Colonic mucosa (tissue), 4 donors: Measurements from ENCODE around the gene LAMA1. TPM values are rescaled to one million over a fixed set of nuclear protein-coding genes. Genes with fewer than 3 reads are reported as not detected.

Source experiments
- DNase-seq: peaks from one replicate; pipeline ENCODE4 v3.0.0-alpha.2; 2020
- H3K27ac ChIP-seq: fragments of 200-600 bp; one replicate; pipeline ENCODE4 v1.8.0; 2021
- H3K27me3 ChIP-seq: fragments of 200-600 bp; one replicate; pipeline ENCODE4 v1.8.0; 2021
- H3K36me3 ChIP-seq: fragments of 200-600 bp; one replicate; pipeline ENCODE4 v1.8.0; 2021
- H3K4me1 ChIP-seq: fragments of 200-600 bp; one replicate; pipeline ENCODE4 v1.8.0; 2021; ENCODE audit warnings: mild to moderate bottlenecking
- H3K4me3 ChIP-seq: fragments of 200-600 bp; one replicate; pipeline ENCODE4 v1.8.0; 2021
- H3K9ac ChIP-seq, 2 donors: one replicate each; pipeline ENCODE4 v1.7.0; 2013; ENCODE audit warnings: control low read depth in 2 of 2, low read depth in 2 of 2, low read length in 2 of 2
- H3K9me3 ChIP-seq: fragments of 200-600 bp; one replicate; pipeline ENCODE4 v1.8.0; 2021
- intact Hi-C: fragments of 100-400 bp; cut with DNase I; formaldehyde crosslinking; loops from one replicate; pipeline ENCODE4 v1.14.1; 2022
- total RNA-seq, 2 donors: library from RNA; stranded (reverse); fragmentation: NEBNext Ultra II Directional in 1 of 2; extraction: Animal tissue kit (Norgen Biotek cat#: 25700) in 1 of 2; gene quantifications; one replicate each; pipeline ENCODE4 v1.2.1, GENCODE V29; 2021
- TF ChIP-seq, protein P1 (sequence below): fragments of 200-600 bp; IDR thresholded peaks from one replicate; pipeline ENCODE4 v1.8.0; 2022; ENCODE audit warnings: antibody characterized with exemption, mild to moderate bottlenecking
- donor health status: healthy.
- donor health status: DM: no; HTN: no; CAD: no.
- donor health status: DM: no; HTN: no; CAD: no.

LAMA1 gene
- total RNA-seq, 2 donors from 2014 or later, result 7.7 to 24.2 TPM

DNA sequence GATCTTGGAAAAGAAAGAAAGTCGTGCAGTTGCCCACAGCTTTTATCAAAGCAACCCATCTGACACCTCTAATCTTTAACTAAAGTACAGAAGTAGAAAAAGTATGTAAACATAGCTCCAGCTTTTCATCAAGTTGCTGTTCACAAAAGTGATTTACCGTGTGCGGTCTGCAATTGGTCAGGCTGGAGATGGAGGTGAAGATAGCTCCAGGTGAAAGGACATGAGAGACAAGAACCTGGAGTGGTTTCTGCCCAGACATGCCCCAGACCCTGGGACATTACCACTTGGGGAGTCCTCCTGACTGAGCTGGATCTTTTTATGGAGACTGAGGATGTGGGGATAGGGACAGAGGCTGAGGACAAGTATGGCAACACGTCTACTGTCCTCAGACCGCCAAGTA, 82.7 kb downstream of the LAMA1 start:
- no peaks in the 10 kb centered on the region for H3K27me3 ChIP-seq
- intact Hi-C loops, result loop anchor here (10.0 kb wide), 1 partner anchor 140 kb away; no protein-coding TSS in a partner anchor
- TF ChIP-seq, protein P1, sequence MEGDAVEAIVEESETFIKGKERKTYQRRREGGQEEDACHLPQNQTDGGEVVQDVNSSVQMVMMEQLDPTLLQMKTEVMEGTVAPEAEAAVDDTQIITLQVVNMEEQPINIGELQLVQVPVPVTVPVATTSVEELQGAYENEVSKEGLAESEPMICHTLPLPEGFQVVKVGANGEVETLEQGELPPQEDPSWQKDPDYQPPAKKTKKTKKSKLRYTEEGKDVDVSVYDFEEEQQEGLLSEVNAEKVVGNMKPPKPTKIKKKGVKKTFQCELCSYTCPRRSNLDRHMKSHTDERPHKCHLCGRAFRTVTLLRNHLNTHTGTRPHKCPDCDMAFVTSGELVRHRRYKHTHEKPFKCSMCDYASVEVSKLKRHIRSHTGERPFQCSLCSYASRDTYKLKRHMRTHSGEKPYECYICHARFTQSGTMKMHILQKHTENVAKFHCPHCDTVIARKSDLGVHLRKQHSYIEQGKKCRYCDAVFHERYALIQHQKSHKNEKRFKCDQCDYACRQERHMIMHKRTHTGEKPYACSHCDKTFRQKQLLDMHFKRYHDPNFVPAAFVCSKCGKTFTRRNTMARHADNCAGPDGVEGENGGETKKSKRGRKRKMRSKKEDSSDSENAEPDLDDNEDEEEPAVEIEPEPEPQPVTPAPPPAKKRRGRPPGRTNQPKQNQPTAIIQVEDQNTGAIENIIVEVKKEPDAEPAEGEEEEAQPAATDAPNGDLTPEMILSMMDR, result no peak

DNA sequence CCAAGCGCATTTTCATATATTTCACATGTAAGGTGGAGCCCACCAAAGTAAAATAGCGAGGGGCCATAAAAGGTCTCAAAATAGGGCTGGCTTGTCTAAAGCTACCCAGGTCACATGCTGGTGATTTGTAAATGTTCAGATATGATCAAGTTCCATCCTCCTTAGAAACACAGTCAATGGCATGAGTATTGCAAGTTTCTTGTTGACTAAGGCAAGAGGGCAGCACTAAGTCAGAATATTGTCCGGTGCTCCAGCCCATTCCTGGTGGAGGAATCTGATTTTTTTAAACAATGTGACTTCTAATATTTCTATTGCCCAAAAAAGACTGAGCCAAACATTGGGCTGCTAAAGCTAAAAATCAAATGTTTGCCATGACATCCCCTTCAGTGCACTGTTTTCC, 85.1 kb downstream of the LAMA1 start:
- Histone ChIP-seq H3K27me3 (no peaks in the 10 kb centered on the region), H3K27ac (no peak overlapping the region), H3K9me3 (no peaks in the 10 kb centered on the region), H3K4me3 (no peak overlapping the region), H3K4me1 (no peaks in the 10 kb centered on the region), H3K36me3 (no peaks in the 10 kb centered on the region), H3K9ac (no peak overlapping the region)
- intact Hi-C loops, result loop anchor here (10.0 kb wide), 1 partner anchor 142 kb away; no protein-coding TSS in a partner anchor
- no peak for DNase-seq
- TF ChIP-seq, protein P1, result no peak

More for the DNA sequence above, 82.7 kb downstream of the LAMA1 start:
- DNase-seq, result no peak
- H3K36me3 ChIP-seq, result no peaks in the 10 kb centered on the region
- H3K9me3 ChIP-seq, result no peaks in the 10 kb centered on the region
- no peaks in the 10 kb centered on the region for H3K4me1 ChIP-seq
- no peak overlapping the region for H3K9ac ChIP-seq
- H3K27ac ChIP-seq, result no peak overlapping the region
- H3K4me3 ChIP-seq, result no peak overlapping the region

DNA sequence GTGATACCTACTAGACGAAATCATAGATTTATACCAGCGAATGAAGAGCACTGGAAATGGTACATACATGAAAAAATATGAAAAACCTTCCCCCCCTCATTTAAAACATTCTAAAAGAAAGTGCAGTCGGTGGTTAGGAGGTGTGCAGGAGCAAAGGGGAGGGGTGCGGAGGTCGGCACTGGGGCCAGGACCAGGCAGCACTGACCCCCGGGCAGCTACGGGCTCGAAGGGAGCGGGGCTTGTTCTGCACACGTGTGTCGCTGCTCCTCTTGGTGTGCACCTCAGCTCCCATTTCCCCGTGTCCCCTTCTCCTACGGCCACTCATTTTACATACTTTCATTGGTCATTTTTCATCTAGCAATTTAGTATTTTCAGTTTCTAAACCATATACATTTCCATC, 89.0 kb downstream of the LAMA1 start:
- Histone ChIP-seq H3K27ac (no peak overlapping the region), H3K9me3 (no peaks in the 10 kb centered on the region), H3K36me3 (no peaks in the 10 kb centered on the region), H3K9ac (no peak overlapping the region), H3K4me3 (no peak overlapping the region), H3K4me1 (no peaks in the 10 kb centered on the region), H3K27me3 (no peaks in the 10 kb centered on the region)
- DNase-seq, result no peak
- TF ChIP-seq, protein P1, result no peak
- intact Hi-C loops, result loop anchor here (10.0 kb wide), 1 partner anchor 484 kb away; no protein-coding TSS in a partner anchor

DNA sequence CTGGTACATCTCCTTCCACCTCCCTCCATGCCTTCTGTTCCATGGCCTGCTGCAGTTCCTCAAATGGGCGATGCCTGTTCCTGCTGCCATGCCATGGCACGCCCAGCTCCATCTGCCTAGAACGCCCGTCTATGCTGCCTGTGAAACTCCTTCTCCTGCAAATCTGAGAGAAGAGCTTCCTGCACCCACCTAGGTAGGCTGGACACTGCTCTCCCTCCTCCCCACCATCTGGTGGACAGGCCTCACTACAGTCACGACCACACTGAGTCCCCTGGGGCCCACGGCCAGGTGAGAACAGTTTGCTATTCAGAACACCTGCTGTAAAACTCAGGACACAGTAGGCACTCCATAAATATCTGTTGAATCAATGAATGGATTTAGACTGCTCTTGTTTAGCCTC, 92.4 kb downstream of the LAMA1 start:
- Histone ChIP-seq H3K9ac (no peak overlapping the region), H3K27me3 (no peaks in the 10 kb centered on the region), H3K36me3 (no peaks in the 10 kb centered on the region), H3K9me3 (no peaks in the 10 kb centered on the region), H3K4me3 (no peak overlapping the region), H3K4me1 (no peaks in the 10 kb centered on the region), H3K27ac (no peak overlapping the region)
- DNase-seq, result no peak
- intact Hi-C loops, result loop anchor here (10.0 kb wide), 1 partner anchor 480 kb away; no protein-coding TSS in a partner anchor
- TF ChIP-seq, protein P1, result no peak

DNA sequence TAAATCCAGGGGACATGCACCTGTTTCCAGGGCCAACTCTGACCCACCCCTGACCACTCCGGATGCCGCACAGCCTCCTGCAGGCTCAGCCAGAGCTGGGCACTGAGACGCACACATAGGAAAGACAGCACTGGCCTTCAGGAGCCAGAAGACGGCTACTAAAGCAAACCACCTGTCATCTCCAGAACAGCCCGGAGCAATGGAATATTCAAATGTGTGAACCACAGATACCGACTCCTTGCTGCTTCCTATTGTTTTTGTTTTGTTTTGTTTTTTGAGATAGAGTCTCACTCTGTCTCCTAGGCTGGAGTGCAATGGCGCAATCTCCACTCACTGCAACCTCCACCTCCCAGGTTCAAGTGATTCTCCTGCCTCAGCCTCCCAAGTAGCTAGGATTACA, 94.0 kb downstream of the LAMA1 start:
- H3K27me3 ChIP-seq, result no peaks in the 10 kb centered on the region
- no peaks in the 10 kb centered on the region for H3K4me1 ChIP-seq
- no peaks in the 10 kb centered on the region for H3K36me3 ChIP-seq
- no peak overlapping the region for H3K4me3 ChIP-seq
- H3K27ac ChIP-seq, result no peak overlapping the region
- H3K9me3 ChIP-seq, result no peaks in the 10 kb centered on the region
- DNase-seq, result no peak
- H3K9ac ChIP-seq, result no peak overlapping the region
- TF ChIP-seq, protein P1, result no peak
- intact Hi-C loops, result loop anchor here (2.0 to 10.0 kb wide), 2 partner anchors 103 to 479 kb away; no protein-coding TSS in a partner anchor
